ENCODE results near the gene MTMR8.
"Not testable (repeated sequence)": the region's sequence is repeated elsewhere in the genome, so short reads cannot be mapped to it uniquely, and the experiment has no call there.

The MTMR8 gene

DNA sequence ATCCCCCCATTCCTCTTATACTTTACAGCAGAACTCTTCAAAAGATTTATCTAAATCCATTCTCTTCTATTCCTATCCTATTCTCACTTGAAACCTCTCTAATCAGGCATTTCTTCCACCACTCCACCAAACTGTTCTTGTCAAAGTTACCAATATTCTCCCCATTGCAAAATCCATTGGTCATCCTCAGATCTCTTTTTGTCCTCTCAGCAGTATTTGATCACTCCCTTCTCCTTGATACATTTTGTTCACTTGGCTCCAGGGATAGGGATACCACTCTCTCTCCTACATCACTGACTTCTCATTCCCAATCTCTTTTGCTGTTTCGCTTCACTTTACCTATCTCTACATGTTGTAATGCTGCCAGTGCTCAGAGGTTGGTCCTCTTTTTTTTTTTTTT, 2.8 kb upstream of the MTMR8 start:
- no peak for TF ChIP-seq CTCF (IDR thresholded peaks at IDR 0.05; ENCODE audit: low read depth, low read length, missing control alignments)
- no peak overlapping the region for H3K4me3 ChIP-seq (ENCODE audit: low read depth, low read length)
- DNase-seq (ENCODE audit: low read depth), result no peak

DNA sequence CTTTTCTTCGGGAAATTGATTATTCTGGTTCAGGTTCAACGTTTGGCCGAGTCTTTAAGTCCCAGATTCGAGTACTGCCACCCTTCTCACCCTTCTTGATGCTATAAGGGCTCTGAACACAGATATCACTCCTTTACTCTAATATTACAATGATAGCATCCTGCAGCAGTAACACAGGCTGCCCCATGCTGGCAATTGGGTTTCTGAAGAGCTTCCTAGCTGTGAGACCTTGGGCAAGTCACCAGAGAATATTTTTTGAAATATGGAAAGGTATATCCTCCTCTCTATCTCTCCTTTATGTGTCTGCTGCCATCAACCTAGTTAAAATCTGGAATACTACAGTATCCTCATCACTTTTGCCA, 297 bp upstream of the MTMR8 start:
- TF ChIP-seq CTCF (IDR thresholded peaks at IDR 0.05; ENCODE audit: low read depth, low read length, missing control alignments), result no peak
- peak overlapping the region; percentile 90 for H3K4me3 ChIP-seq (ENCODE audit: low read depth, low read length)
- no peak for DNase-seq (ENCODE audit: low read depth)

DNA sequence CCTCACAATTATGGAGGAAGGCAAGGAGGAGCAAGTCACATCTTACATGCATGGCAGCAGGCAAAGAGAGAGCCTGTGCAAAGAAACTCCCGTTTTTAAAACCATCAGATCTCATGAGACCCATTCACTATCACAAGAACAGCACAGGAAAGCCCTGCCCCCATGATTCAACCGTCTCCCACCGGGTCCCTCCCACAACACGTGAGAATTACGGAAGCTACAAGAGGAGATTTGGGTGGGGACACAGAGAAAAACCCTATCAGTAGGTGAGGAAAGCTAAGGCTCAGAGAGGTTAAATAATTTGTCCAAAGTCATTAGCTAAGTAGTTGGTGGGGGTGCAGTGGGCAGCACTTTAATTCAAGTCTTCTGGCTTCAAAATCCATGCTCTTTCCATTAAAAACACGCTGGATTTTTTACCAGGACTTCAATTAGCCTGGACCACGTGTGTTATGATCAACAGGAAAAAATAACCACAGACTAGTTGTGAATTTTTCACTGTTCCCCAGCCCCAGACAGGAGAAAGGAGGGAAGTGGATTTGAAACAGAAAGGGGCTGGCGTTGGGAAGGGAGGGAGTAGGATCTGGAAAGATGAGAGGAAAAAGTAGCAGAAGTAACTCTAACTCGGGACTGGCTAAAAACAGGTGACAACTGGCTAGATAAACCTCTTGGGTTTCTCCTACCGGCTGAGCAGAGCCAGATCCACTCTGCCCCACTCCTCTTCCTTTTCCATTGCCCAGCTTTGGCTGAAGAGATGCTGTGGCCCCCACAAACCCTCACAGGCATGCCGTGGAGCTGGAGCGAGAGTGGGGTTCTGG, 986 bp downstream of the MTMR8 start:
- peak overlapping the region; percentile 90 for H3K4me3 ChIP-seq (ENCODE audit: low read depth, low read length)
- TF ChIP-seq CTCF (IDR thresholded peaks at IDR 0.05; ENCODE audit: low read depth, low read length, missing control alignments), result no peak
- no peak for DNase-seq (ENCODE audit: low read depth)

- no peak for TF ChIP-seq CTCF (IDR thresholded peaks at IDR 0.05; ENCODE audit: low read depth, low read length, missing control alignments)
- no peak for DNase-seq (ENCODE audit: low read depth)
These were observed 5.8 kb downstream of the MTMR8 start for GRCh38 chrX:64389489-64389888.

GRCh38 chrX:64380789-64381188, 14.5 kb downstream of the MTMR8 start:
- not testable (repeated sequence) for H3K4me3 ChIP-seq (ENCODE audit: low read depth, low read length); DNase-seq (ENCODE audit: low read depth)

More at GRCh38 chrX:64389489-64389888, 5.8 kb downstream of the MTMR8 start:
- H3K4me3 ChIP-seq (ENCODE audit: low read depth, low read length), result no peak overlapping the region

GRCh38 chrX:64379924-64380323, 15.3 kb downstream of the MTMR8 start:
- no peak for TF ChIP-seq CTCF (IDR thresholded peaks at IDR 0.05; ENCODE audit: low read depth, low read length, missing control alignments)
- no peak overlapping the region for H3K4me3 ChIP-seq (ENCODE audit: low read depth, low read length)
- no peak for DNase-seq (ENCODE audit: low read depth)

DNA sequence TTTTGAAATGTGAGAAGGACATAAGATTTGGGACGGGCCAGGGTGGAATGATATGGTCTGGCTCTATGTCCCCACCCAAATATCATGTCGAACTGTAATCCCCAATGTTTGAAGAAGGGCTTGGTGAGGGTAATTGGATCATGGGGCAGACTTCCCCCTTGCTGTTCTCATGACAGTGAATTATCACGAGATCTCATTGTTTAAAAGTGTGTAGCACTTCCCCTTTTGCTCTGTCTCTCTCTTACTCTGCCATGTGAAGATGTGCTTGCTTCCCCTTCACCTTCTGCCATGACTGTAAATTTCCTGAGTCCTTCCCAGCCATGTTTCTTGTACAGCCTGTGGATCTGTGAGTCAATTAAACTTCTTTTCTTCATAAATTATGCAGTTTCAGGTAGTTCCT, 17.5 kb downstream of the MTMR8 start:
- no peak overlapping the region for H3K4me3 ChIP-seq (ENCODE audit: low read depth, low read length)
- TF ChIP-seq CTCF (IDR thresholded peaks at IDR 0.05; ENCODE audit: low read depth, low read length, missing control alignments), result no peak
- DNase-seq (ENCODE audit: low read depth), result no peak
